ENCODE measurements around the gene PKMYT1.

Gene PKMYT1
- 0.11 to 4.5 (median 0.98) reads per million in 9 experiments for total RNA-seq

GRCh38 chr16:2980227-2981176 is at the start of gene PKMYT1:
TSS of gene PKMYT1 (minus strand) at chr16:2980446. CDS start at chr16:2979657, 789 bp downstream.
- Mint-ChIP-seq H3K27ac (peak within 1 kb of the TSS; percentile 84 to 88), H3K4me1 (ENCODE audit: low read depth in 2 of 2) (peaks cover 11 to 15% of the 10 kb centered on the region in 2 donors), H3K27me3 (no peaks in the 10 kb centered on the region), H3K36me3 (ENCODE audit: insufficient read depth) (peaks cover 4% of the 10 kb centered on the region), H3K9me3 (no peaks in the 10 kb centered on the region), H3K4me3 (peak within 1 kb of the TSS; percentile 74 to 78)
- DNase-seq (peak; percentile 93 to 97 (median 94)), ATAC-seq (replicated peaks) (peak; percentile 93)

DNA sequence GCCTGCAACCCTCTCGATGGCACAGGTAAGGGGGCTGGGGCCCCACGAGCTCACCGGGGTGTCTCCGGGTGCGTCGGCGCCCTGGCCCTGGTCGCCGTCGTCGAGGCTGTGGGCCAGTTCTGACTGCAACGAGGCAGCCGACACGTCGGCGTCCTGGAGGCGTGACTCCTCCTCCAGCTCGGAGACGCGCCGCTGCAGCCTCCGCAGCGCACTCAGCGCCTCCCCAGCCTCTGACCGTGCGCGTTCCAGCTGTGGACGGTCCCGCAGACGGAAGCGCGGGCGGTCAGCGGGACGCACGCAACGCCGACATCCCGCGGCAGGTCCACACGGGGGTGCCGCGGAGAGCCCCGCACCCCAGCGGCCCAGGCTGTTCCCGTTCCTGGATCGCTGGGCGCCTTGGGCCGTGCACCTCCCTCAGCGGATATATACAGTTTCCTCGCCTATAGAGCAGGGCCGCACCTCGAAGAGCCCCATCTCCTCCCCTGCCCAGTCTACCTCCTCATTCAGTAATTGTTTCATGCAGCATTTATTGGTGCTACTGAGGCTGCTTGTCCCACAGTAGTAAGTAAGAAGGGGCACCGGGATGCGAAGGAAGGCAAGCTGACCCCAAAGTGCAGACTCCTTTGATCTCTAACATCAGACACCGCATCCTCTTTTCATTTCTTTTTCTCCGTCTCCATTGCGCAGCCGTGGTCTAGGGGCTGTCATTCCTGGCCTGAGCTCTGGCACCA is 49.4 kb upstream of the PKMYT1 start:
- Mint-ChIP-seq H3K27ac (no peak overlapping the region), H3K27me3 (peaks cover 41 to 65% of the 10 kb centered on the region in 2 donors), H3K4me3 (peak overlapping the region; percentile 44 to 62), H3K4me1 (ENCODE audit: low read depth in 2 of 2) (peaks cover 20 to 27% of the 10 kb centered on the region in 2 donors), H3K36me3 (ENCODE audit: insufficient read depth) (peaks cover 11% of the 10 kb centered on the region), H3K9me3 (no peaks in the 10 kb centered on the region)
- ATAC-seq (replicated peaks) (peak; percentile 22), DNase-seq (no peak)

- ATAC-seq (replicated peaks) = no peak
- Mint-ChIP-seq H3K27ac (no peak overlapping the region), H3K9me3 (no peaks in the 10 kb centered on the region), H3K4me3 (peak overlapping the region; percentile 44 to 62), H3K36me3 (ENCODE audit: insufficient read depth) (peaks cover 16% of the 10 kb centered on the region), H3K4me1 (ENCODE audit: low read depth in 2 of 2) (peaks cover 24 to 31% of the 10 kb centered on the region in 2 donors), H3K27me3 (peaks cover 32 to 57% of the 10 kb centered on the region in 2 donors)
- DNase-seq = no peak
Observed at GRCh38 chr16:3028716-3029319, 48.6 kb upstream of the PKMYT1 start.

DNA sequence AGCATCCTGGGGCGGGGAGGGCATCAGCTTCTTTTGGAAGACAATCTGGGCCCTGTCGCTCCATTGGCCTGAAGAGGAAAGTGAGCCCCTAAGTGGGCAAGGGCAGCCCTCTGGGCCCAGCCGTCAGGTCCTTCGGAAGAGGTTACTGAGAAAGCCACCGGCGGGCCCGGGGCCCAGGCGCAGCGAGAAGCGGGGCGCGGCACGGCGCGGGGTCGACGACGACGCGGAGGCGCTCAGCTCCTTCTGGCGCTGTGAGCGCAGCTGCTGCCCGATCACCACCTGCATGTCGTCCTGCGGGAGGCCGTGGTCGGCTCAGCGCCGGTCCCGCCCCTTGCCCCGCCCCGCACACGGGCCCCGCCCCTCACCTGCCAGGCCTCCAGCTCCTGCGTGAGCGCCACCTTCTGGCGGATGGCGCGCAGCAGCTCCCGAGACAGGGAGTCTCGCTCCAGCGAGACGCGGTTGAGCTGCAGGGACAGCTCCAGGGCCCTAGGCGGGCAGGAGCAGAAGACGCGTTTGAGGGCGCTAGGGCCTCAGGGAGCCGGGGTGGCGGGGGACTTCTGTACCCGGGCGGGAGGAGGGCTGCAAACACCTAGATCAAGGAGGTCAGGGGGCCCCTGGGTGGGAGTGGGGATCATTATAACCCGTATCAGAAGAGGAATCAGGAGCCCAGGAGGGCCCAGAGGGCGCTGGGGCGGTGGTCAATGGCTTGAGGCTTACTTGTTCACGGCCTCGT is 47.9 kb upstream of the PKMYT1 start:
- H3K4me1 Mint-ChIP-seq (ENCODE audit: low read depth in 2 of 2) = peaks cover 27 to 36% of the 10 kb centered on the region in 2 donors
- H3K27ac Mint-ChIP-seq = no peak overlapping the region
- peak overlapping the region; percentile 55 to 58 for H3K4me3 Mint-ChIP-seq
- H3K27me3 Mint-ChIP-seq = peaks cover 26 to 50% of the 10 kb centered on the region in 2 donors
- DNase-seq (peak; percentile 75 to 80 (median 79)), ATAC-seq (replicated peaks) (peak; percentile 41)
- peaks cover 22% of the 10 kb centered on the region for H3K36me3 Mint-ChIP-seq (ENCODE audit: insufficient read depth)
- no peaks in the 10 kb centered on the region for H3K9me3 Mint-ChIP-seq

DNA sequence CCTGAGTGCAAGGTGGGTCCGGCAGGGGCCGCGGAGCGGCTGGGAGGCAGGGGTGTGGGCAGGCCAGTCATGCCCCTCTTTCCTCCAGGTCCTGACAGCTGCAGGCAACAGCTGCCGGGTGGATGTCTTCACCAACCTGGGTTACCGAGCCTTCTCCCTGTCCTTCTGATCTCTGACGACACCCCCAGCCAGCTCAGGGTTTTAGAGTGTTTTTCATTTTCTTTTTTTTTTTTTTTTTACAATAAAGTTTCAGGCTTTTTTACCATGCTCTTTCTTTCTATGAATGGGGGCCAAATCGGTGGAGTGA is 47.2 kb upstream of the PKMYT1 start:
- H3K27ac Mint-ChIP-seq = no peak overlapping the region
- peaks cover 22% of the 10 kb centered on the region for H3K36me3 Mint-ChIP-seq (ENCODE audit: insufficient read depth)
- H3K4me1 Mint-ChIP-seq (ENCODE audit: low read depth in 2 of 2) = peaks cover 34 to 39% of the 10 kb centered on the region in 2 donors
- peaks cover 19 to 43% of the 10 kb centered on the region in 2 donors for H3K27me3 Mint-ChIP-seq
- ATAC-seq (replicated peaks) = no peak
- no peak overlapping the region for H3K4me3 Mint-ChIP-seq
- no peaks in the 10 kb centered on the region for H3K9me3 Mint-ChIP-seq
- no peak for DNase-seq

DNA sequence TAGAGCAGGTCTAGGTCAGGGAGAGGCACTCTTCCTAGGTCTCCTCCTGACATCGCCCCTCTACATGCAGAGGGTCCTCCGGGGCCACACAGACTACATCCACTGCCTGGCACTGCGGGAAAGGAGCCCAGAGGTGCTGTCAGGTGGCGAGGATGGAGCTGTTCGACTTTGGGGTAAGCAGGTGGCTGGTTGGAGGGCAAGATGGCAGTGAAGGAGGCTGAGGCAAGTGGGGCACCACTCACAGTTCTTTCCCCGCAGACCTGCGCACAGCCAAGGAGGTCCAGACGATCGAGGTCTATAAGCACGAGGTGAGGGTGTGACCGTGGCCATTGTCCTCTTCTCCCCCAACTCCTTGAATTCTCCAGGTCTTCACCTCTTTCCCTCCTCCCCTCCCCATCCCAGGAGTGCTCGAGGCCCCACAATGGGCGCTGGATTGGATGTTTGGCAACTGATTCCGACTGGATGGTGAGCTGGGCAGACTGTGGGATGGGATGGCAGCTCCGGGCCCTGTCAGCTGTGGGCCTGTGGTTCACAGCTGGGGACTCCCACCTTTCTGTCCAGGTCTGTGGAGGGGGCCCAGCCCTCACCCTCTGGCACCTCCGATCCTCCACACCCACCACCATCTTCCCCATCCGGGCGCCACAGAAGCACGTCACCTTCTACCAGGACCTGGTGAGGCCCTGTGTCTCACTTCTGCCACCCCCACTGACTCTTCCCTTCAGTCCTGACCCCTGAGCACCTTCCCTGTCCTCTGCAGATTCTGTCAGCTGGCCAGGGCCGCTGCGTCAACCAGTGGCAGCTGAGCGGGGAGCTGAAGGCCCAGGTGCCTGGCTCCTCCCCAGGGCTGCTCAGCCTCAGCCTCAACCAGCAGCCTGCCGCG is 46.6 kb upstream of the PKMYT1 start:
- H3K9me3 Mint-ChIP-seq = no peaks in the 10 kb centered on the region
- no peak overlapping the region for H3K4me3 Mint-ChIP-seq
- peaks cover 25% of the 10 kb centered on the region for H3K36me3 Mint-ChIP-seq (ENCODE audit: insufficient read depth)
- H3K4me1 Mint-ChIP-seq (ENCODE audit: low read depth in 2 of 2) = peaks cover 40 to 43% of the 10 kb centered on the region in 2 donors
- ATAC-seq (replicated peaks) (no peak), DNase-seq (no peak)
- H3K27me3 Mint-ChIP-seq = peaks cover 15 to 37% of the 10 kb centered on the region in 2 donors
- H3K27ac Mint-ChIP-seq = no peak overlapping the region

DNA sequence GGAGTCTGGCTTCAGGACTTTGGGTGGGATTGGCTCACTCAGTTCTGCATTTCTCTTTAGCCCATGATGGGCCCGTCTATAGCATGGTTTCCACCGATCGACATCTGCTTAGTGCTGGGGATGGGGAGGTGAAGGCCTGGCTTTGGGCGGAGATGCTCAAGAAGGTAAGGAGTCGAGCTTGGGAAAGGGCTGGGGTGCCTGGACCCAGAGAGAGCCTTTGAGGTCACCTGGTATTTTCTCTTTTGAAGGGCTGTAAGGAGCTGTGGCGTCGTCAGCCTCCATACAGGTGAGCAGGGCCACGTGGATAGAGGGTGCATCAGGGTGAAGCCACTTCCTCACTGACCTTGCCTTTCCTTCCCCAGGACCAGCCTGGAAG is 45.7 kb upstream of the PKMYT1 start:
- peaks cover 48 to 51% of the 10 kb centered on the region in 2 donors for H3K4me1 Mint-ChIP-seq (ENCODE audit: low read depth in 2 of 2)
- ATAC-seq (replicated peaks) (no peak), DNase-seq (no peak)
- peaks cover 26% of the 10 kb centered on the region for H3K36me3 Mint-ChIP-seq (ENCODE audit: insufficient read depth)
- H3K27me3 Mint-ChIP-seq = peaks cover 15 to 28% of the 10 kb centered on the region in 2 donors
- no peak overlapping the region for H3K4me3 Mint-ChIP-seq
- no peaks in the 10 kb centered on the region for H3K9me3 Mint-ChIP-seq
- no peak overlapping the region for H3K27ac Mint-ChIP-seq

- Mint-ChIP-seq H3K4me1 (ENCODE audit: low read depth in 2 of 2) (peaks cover 52 to 54% of the 10 kb centered on the region in 2 donors), H3K36me3 (ENCODE audit: insufficient read depth) (peaks cover 26% of the 10 kb centered on the region), H3K4me3 (no peak overlapping the region), H3K9me3 (no peaks in the 10 kb centered on the region), H3K27ac (no peak overlapping the region), H3K27me3 (peaks cover 15 to 22% of the 10 kb centered on the region in 2 donors)
- no peak for ATAC-seq (replicated peaks)
- DNase-seq = no peak
Observed at GRCh38 chr16:3025032-3026002, 45.1 kb upstream of the PKMYT1 start.

DNA sequence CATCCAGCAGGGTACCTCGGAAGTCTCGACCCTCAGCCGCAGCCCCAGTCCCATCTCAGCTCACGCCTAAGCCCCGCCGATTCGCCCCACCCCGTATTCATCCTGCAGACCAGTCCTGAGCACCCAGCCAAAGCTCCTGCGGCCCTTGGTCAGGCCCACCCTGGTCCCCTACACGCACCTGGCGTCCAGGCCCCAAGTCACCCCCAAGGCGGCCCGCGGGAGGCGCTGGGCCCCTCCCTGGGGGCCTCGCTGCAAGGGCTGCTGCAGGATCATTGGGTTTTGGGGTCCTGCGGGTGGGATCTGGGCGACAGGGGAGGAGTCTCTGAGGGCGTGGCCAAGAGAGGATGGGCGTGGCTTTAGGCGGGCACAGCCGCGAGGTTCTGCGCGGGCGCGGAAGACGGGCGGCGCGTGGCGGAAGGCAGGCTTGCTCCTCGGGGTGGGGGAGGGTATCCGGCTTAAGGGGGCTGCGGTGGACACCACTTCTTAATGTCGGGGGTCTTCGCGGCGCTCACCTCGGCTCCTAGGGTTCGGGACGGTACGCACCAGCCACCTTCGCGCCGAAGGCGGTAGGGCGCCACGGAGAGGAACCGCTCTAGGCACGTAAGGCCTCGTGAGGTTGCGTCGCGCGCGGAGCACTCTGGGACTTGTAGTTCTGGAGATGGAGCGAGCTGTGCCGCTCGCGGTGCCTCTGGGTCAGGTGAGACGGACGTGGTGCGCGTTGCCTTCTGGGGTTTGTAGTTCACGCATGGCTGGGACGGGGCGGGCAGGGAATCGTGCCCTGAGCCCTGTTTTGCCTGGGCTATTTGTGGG is 43.6 kb upstream of the PKMYT1 start, which contains the start of the genes HCFC1R1 and THOC6:
TSS of gene HCFC1R1 (minus strand) at position 274 of the 810 bp plus-strand sequence. CDS start at position 273, 1 bp downstream.
TSS of gene THOC6 (plus strand) at position 367 of the 810 bp plus-strand sequence. CDS start at position 659, 292 bp downstream.
- H3K4me1 Mint-ChIP-seq (ENCODE audit: low read depth in 2 of 2) = peaks cover 48 to 49% of the 10 kb centered on the region in 2 donors
- H3K36me3 Mint-ChIP-seq (ENCODE audit: insufficient read depth) = peaks cover 26% of the 10 kb centered on the region
- no peaks in the 10 kb centered on the region for H3K9me3 Mint-ChIP-seq
- peak; percentile 79 for ATAC-seq (replicated peaks)
- peak within 1 kb of the TSS; percentile 81 to 85 for H3K4me3 Mint-ChIP-seq
- H3K27ac Mint-ChIP-seq = peak within 1 kb of the TSS; percentile 31 to 93
- peaks cover 2 to 7% of the 10 kb centered on the region in 2 donors for H3K27me3 Mint-ChIP-seq
- DNase-seq = peak; percentile 92 to 95 (median 94)

DNA sequence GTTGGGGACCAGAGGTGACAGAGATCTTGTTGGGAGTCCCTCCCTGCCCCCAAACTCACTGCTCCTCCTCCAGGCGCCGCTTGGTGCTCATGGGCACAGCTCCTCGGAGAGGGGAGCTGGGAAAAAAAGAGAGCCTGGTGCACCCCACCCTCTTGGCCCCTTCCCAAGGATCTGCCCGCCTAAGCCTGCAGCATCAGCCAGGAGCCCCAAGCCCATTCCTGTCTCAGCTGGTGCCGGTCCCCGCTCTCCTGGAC is 43.1 kb upstream of the PKMYT1 start:
- H3K27me3 Mint-ChIP-seq = peaks cover 0 to 2% of the 10 kb centered on the region in 2 donors
- H3K36me3 Mint-ChIP-seq (ENCODE audit: insufficient read depth) = peaks cover 26% of the 10 kb centered on the region
- DNase-seq = peak in 1 of 3 experiments; percentile 37
- peaks cover 44 to 45% of the 10 kb centered on the region in 2 donors for H3K4me1 Mint-ChIP-seq (ENCODE audit: low read depth in 2 of 2)
- H3K4me3 Mint-ChIP-seq = peak overlapping the region; percentile 81 to 85
- no peak for ATAC-seq (replicated peaks)
- no peaks in the 10 kb centered on the region for H3K9me3 Mint-ChIP-seq
- H3K27ac Mint-ChIP-seq = peak overlapping the region in 1 of 2 donors; percentile 93

Data from effector memory CD8-positive, alpha-beta T cell (primary cell).